HG02798 (cell line): ENCODE results near the gene LEFTY1.
"Not testable (repeated sequence)": the region's sequence is repeated elsewhere in the genome, so short reads cannot be mapped to it uniquely, and the experiment has no call there.

ENCODE experiments used
- ATAC-seq: cut with Tn5 transposase; IDR thresholded peaks from one replicate; pipeline ENCODE4 v1.9.1; 2021; ENCODE audit warnings: mild to moderate bottlenecking; ENCODE audit not compliant: unreplicated experiment, poor library complexity

LEFTY1 gene, protein sequence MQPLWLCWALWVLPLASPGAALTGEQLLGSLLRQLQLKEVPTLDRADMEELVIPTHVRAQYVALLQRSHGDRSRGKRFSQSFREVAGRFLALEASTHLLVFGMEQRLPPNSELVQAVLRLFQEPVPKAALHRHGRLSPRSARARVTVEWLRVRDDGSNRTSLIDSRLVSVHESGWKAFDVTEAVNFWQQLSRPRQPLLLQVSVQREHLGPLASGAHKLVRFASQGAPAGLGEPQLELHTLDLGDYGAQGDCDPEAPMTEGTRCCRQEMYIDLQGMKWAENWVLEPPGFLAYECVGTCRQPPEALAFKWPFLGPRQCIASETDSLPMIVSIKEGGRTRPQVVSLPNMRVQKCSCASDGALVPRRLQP

DNA sequence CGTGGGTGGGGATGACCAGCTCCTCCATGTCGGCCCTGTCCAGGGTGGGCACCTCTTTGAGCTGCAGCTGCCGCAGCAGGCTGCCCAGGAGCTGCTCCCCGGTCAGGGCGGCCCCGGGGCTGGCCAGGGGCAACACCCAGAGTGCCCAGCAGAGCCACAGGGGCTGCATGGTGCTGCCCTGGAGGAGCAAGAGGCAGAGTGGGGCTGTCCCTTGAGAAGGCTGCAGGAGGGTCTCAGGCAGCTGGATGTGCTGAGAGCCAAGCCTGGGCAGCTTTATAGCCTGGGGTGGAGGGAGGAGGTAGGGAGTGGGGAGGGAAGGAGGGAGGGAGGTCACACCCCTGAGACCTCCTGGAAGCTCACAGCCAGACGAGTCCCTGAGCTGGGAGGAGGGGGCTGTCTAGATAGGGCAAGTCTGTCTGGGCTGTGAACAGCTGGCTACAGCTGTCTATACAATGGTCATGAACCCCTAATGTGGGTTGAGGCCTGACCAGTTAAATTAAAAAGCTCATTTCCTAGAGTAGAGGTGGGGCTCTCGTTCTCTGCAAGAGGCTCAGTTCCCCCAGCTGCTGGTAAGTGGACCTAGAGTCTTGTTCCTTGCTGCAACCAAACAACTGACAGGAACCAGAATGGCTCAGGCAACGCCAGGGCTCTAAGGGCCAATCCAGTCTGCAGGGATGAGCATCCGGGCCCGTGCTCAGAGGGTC is at the start of gene LEFTY1:
Gene LEFTY1, minus strand, starts transcription at position 249 of the 704 bp plus-strand sequence. Its CDS starts 80 bp downstream, at position 169.
- no peak for ATAC-seq

DNA sequence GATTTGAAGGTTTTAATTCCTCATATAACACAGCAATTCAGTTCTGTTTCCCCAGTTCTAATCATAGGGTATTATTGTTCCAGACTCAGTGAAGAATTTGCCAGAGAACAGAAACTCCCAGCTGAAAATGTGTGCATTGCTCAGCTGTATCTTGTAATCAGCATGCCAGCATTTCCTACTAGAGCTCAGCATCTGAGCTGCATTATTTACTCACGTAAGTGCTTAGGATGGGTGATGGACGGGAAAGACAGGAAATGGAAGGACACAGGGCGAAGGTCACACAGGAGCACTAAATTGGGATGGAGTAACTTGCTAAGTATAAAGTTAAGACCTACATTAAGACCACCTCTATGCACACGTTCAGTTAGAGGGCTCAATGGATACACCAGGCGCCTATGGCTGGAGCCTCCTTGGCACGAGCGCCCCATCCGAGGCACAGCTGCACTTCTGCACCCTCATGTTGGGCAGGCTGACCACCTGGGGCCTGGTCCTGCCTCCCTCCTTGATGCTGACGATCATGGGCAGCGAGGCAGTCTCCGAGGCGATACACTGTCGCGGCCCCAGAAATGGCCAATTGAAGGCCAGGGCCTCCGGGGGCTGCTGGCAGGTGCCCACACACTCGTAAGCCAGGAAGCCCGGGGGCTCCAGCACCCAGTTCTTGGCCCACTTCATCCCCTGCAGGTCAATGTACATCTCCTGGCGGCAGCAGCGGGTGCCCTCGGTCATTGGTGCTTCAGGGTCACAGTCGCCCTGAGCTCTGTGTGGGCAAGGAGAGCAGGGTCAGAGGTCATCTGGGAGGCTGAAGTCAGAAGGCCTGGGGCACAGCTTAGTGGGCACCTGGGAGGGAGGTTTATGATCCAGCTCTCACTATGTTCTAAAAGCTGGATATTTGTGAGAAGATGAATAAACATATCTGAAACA is 48.4 kb upstream of the LEFTY1 start:
- ATAC-seq: no peak

DNA sequence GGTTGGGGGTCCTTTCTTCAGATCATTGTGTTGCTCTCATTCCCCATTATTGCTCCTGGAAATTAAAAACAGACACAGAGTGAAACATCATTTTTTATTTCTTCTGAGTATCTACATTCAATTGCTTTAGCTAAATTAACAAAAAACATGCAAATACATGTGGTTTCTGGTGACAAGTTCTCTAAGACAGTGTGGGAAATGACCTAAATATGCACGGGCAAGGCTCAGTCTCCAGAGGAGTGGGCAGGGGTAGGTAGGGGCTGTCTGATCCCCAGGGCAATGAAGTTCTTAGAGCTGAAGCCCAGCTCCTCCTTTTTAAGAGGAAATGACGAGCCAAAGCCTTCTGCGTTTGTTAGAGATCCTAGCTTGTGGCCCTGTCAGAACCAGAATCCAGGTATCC is 47.6 kb upstream of the LEFTY1 start:
- ATAC-seq: no peak

DNA sequence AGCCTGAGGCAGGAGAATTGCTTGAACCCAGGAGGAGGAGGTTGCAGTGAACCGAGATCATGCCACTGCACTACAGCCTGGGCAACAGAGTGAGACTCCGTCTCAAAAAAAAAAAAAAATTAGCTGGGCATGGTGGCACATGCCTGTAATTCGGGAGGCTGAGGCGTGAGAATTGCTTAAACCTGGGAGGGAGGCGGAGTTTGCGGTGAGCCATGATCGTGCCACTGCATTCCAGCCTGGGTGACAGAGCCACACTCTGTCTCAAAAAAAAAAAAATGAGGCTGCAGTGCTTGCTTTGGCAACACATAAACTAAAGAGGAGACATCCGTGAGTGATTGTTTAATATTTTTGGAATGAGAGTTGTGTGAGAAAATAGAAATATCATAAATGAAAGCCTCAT is 47.1 kb upstream of the LEFTY1 start:
- ATAC-seq: not testable (repeated sequence)

DNA sequence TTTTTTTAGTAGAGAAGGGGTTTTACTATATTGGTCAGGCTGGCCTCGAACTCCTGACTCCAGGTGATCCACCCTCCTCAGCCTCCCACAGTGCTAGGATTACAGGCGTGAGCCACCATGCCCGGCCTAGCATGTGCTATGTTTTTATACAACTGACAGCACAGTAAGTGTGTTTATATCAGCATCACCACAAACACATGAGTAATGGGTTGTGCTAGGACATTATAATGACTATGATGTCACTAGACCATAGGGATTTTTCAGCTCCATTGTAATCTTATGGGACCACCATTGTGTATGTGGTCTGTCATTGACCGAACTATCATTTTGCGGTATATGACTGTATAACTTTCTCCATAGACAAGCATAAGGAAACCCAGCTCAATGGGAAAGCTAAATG is 45.8 kb upstream of the LEFTY1 start:
- ATAC-seq: no peak

DNA sequence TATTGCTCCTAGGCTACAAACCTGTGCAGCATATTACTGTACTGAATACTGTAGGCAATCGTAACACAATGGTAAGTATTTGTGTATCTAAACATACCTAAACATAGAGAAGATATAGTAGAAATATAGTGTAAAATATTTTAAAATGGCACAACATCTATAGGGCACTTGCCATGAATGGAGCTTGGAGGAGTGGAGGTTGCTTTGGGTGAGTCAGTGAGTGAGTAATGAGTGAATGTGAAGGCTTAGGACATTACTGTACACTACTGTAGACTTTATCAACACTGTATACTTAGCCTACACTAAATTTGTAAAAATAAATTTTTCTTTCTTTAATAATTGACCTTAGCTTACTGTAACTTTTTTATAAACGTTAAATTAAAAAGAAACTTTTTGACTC is 44.1 kb upstream of the LEFTY1 start:
- no peak for ATAC-seq

DNA sequence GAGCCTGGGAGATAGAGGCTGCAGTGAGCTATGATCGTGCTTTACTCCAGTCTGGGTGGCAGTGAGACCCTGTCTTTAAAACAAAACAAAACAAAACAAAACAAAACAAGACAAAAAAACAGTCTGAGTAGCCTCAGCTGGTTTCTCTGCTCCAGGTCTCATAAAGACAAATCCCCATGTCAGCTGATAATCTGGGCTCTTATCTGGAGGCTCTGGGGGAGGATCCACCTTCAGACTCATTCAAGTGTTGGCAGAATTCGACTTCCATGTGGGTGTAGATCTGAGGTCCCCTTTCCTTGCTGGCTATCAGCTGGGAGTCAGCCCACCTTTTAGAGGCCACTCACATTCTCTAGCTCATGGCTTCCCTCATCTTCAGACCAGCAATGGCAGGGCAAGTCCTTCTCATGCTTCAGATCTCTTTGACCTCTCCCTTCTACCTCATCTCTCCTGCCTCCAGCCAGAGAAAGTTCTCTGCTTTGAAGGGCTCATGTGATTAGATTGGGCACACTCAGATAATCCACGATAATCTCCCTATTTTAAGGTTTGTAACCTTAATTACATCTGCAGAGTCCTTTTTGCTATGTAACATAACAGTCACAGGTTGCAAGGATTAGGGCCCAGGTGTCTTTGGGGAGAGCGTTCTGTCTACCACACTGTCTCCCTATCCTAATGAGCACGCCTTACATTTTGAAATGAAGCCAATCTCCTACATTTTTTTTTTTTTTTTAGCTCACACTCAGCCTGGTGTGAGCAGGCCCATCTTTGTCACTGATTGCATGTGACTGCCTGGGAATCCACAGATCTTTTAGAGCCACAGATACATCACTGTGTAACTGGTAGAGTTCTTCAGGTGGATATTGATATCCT is 42.6 kb upstream of the LEFTY1 start:
- ATAC-seq: no peak

DNA sequence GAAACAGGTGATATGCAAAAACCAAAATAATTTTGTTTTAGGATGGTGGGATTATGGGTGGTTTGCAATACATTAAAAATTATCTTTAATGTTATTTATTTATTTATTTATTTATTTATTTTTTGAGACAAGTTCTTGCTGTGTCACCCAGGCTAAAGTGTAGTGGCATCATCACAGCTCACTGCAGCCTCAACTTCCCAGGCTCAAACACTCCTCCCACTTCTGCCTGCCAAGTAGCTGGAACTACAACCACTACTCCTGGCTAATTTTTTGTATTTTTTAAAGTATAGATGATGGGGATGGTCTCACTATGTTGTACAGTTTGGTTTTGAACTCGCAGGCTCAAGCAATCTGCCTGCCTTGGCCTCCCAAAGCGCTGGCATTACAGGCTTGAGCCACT is 41.6 kb upstream of the LEFTY1 start:
- ATAC-seq: no peak

DNA sequence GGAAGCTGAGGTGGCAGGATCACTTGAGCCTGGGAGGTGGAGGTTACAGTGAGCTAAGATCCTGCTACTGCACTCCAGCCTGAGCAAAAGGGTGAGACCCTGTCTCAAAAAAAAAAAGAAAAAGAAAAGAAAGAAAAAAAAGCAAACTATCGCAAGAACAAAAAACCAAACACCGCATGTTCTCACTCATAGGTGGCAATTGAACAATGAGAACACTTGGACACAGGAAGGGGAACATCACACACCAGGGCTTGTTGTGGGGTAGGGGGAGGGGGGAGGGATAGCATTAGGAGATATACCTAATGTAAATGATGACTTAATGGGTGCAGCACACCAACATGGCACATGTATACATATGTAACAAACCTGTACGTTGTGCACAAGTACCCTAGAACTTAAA is 40.5 kb upstream of the LEFTY1 start:
- ATAC-seq: not testable (repeated sequence)

DNA sequence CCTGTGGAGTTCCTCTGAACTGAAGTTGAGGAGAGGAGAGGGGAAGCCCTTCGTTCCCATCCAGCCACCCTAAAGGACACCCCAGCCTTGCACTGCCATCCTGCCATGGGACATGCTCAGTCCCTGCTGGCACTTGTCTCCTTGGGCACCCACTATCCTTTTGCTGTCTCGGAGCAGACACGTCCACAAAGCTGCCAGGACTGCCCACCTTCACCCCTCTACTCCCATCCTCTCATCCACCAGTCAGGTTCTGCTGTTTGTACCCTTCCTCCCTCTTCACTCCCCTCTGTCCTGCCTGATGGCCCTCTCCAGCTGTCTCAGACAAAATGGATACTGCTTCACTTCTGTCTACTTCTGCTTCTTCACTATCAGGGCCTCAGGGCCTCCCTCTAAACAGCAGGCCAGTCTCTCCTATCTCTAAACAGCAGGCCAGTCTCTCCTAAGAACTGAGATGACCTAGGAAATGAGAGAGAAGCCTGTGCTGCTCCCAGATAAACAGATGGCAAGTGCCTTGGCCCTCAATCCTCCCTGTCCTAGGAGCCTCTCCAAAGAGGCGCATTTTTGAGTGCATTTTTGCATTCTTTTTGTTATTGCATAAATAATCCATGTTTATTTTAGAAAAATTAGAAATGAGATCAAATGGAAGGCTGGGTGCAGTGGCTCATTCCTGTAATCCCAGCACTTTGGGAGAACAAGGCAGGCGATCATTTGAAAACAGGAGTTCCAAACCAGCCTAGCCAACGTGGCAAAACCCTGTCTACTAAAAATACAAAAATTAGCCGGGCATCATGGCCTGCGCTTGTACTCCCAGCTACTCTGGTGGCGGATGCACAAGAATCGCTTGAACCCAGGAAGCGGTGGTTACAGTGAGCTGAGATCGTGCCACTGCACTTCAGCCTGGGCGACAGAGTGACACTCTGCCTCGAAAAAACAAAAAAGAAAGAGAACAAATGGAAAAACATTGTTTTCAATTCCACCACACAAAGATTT is 39.5 kb upstream of the LEFTY1 start:
- no peak for ATAC-seq

DNA sequence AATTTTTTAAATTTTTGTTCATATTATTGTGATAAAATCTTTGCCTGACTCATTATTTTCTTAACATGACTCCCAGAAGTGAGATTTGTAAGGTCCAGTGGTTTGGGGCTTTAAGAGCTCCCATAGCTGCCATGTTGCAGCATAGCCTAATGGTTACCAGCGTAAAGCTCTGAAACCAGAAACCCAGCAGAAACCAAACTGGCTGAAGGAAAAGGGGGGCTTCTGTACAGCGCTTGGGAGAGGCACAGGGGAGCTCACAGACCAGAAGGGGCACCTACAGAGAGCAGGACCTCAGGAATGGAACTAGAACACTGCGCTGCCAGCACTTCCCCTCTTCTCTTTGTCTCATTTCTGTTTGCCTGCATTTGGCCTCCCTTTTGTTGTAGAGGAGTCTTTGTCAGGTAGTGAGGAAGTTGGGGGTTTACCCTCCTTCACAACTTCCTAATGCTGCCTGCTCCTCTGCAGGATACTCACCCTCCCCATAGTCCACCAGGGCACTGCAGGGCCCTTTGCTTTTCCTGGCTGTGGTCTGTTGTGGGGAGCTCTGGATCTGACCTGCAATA is 37.7 kb upstream of the LEFTY1 start:
- no peak for ATAC-seq

DNA sequence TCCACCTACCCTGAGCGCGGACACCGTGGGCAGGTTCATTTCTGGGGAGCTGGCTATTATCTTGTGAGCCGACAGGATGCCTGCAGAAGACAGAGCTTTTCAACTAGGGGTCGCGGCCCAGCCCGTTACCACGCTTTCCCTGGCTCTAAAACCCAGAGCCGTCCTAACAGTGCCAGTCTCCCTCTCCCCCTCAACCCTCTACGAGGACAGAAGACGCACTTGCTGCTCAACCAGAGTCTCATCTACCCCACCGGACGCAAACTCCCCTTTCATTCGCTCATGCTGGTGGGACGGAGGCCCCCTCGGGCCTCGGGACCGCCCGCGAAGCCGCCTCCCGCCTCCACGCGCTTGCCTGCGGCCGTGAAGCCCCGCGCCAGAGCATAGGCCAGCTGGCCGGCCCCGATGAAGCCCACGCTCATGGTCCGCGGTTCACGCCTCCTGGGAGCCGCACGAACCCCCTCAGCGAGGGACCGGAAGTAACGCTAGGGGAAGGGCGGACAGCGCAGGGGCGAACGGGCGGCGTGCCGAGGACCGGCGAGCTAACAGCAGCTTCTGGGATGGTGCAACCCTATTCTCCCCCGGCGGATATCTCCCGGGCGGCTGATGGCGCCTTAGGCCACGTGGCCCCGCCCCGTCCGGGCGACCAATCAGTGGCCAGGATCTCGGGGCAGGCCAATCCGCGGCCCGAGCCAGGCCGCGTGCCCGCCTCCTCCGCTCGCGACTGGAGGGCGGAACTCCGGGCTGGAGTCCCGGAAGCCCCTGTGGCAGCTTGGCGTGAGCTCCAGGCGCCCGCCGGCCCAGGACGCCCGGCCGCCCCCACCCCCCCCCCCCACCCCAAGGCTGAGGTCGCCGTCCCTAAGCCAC is 35.0 kb upstream of the LEFTY1 start, which contains the start of gene PYCR2:
Gene PYCR2, minus strand, starts transcription at position 559 of the 864 bp plus-strand sequence. Its CDS starts 140 bp downstream, at position 419.
- ATAC-seq: peak; percentile 98

DNA sequence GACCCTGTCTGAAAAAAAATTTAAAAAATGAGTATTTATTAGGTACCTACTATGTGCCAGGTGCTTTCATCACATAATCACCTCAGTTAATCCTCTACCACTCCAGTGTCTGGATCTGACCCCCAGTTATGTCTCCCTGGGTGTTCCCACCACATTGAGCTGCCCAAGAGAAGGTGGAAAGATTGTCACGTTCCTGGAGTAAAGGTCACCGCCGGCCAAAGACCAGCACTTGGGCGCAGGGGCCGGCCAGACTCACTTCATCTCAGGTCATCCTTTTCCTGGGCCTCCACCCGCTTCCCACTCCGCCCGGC is 34.4 kb upstream of the LEFTY1 start:
- no peak for ATAC-seq

DNA sequence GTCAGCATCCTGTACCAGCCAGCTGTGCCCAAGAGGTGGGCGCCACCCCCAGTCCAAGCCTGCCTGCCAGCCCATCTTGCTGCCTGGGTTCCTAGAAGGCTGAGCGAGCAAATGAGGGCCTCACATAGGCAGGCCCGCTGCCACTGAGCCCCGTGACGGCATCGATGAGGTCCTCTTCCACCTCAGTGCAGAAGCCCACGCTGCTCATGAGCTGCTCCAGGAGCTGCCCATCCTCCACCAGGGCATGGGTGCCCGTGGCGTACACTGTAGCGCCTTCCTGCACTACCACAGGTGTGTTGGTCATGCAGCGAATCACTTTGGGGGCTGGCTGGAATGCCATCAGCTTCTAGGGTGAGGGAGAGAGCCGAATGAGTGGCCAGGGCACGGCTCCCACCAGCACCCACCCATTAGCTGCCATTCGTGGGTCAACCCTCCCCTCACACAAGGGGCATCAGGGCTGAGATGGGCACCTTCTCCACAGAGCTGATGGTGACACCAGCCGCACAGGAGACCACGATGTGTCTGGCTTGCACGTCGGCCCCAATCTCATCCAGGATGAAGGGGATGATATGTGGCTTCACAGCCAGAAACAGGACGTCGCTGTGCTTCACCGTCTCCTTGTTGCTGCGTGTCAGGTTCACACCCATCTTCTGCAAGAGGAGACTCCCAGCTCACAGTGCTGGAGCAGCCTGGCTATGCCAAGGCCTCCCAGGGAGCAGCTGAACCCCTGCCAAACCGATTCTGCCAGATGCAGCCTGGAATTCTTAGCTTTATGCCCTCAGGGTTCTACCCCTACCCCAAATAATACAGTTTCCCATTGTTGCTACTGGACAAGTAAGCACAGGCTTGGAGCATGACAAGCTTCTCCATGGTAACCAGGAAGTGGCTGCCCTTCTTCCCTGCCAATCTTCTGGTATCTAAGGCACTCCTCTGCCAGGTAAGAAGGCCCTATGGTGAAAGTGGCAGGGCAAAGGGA is 33.1 kb upstream of the LEFTY1 start:
- ATAC-seq: no peak

DNA sequence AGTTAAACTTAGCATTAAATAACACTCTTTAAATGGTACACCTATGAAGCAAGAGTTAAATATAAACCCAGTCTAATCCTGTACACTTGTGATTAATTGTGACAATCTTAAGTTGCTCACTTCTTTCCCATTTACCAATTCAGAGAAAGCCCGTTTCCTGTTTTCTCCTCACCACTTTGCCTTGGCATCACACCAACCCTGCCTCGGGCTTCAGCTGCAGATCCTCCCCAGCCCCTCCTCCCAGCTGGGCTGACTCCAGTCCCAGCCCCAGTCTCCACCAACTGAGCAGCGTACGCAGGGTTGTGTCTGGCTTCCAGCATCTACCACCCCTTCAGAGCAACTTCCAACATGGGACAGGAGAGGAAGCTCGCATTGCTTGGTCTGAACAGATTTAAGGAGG is 31.0 kb upstream of the LEFTY1 start:
- no peak for ATAC-seq

DNA sequence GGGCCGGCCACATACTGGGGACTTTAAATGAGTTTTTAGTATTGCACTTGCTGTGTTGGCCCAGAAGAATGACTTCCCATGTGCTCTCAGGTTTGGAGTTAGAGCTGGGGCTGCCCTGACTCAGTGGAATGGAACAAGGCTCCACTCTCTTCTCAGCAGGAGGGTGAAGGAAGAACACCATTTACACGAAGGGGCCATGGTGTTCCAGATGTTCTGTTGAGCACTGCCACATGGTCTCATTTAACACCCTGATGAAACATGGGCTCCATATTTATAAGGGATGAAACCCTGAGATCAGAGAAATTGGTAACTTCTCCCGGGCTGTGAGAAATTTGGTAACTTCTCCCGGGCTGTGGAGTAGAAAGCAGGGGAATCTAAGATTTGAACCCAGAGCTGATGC is 29.3 kb upstream of the LEFTY1 start:
- ATAC-seq: no peak
